ENCODE results near the gene MAN2A2. TPM values are rescaled to one million over a fixed set of nuclear protein-coding genes. Genes with fewer than 3 reads are reported as not detected.

Gene MAN2A2
- total RNA-seq, 3 donors from 2014 or later, result 38.2 to 58.0 (median 56.9) TPM

GRCh38 chr15:90889736-90890456 lies 13.2 kb upstream of the MAN2A2 start:
- peaks cover 4 to 6% of the 10 kb centered on the region in 2 donors for H3K4me1 ChIP-seq

GRCh38 chr15:90890839-90891238 lies 12.3 kb upstream of the MAN2A2 start:
- TF ChIP-seq POLR2A (IDR thresholded peaks at IDR 0.05), result no peak
- no peak for TF ChIP-seq CTCF (IDR thresholded peaks at IDR 0.05)
- no peak for TF ChIP-seq POLR2AphosphoS5 (IDR thresholded peaks at IDR 0.05)
- DNase-seq (ENCODE audit: low spot score in 2 of 2), result no peak
- Histone ChIP-seq H3K9me3 (no peaks in the 10 kb centered on the region), H3K4me1 (no peaks in the 10 kb centered on the region), H3K4me3 (no peak overlapping the region), H3K27ac (no peak overlapping the region), H3K36me3 (no peaks in the 10 kb centered on the region), H3K27me3 (no peaks in the 10 kb centered on the region)
- intact Hi-C loops (cut with DNase I; ENCODE audit: low total_unique reads), result no loop called here

More at GRCh38 chr15:90889736-90890456, 13.2 kb upstream of the MAN2A2 start:
- H3K27me3 ChIP-seq, result no peaks in the 10 kb centered on the region
- no peak for DNase-seq (ENCODE audit: low spot score in 2 of 2)
- intact Hi-C loops (cut with DNase I; ENCODE audit: low total_unique reads), result loop anchor here (2.0 to 5.0 kb wide), 2 partner anchors 243 to 463 kb away; no protein-coding TSS in a partner anchor
- no peaks in the 10 kb centered on the region for H3K9me3 ChIP-seq
- H3K4me3 ChIP-seq, result no peak overlapping the region
- TF ChIP-seq CTCF (IDR thresholded peaks at IDR 0.05) (no peak), POLR2A (IDR thresholded peaks at IDR 0.05) (no peak), POLR2AphosphoS5 (IDR thresholded peaks at IDR 0.05) (no peak)
- H3K27ac ChIP-seq, result no peak overlapping the region
- no peaks in the 10 kb centered on the region for H3K36me3 ChIP-seq

- no peak for DNase-seq (ENCODE audit: low spot score in 2 of 2)
- H3K36me3 ChIP-seq, result no peaks in the 10 kb centered on the region
- no peaks in the 10 kb centered on the region for H3K9me3 ChIP-seq
- no peak overlapping the region for H3K27ac ChIP-seq
- intact Hi-C loops (cut with DNase I; ENCODE audit: low total_unique reads), result no loop called here
- H3K27me3 ChIP-seq, result no peaks in the 10 kb centered on the region
- no peaks in the 10 kb centered on the region for H3K4me1 ChIP-seq
- TF ChIP-seq CTCF (IDR thresholded peaks at IDR 0.05) (no peak), POLR2AphosphoS5 (IDR thresholded peaks at IDR 0.05) (no peak), POLR2A (IDR thresholded peaks at IDR 0.05) (no peak)
- H3K4me3 ChIP-seq, result no peak overlapping the region
Observed at GRCh38 chr15:90891346-90891949, 11.7 kb upstream of the MAN2A2 start.

- intact Hi-C loops (cut with DNase I; ENCODE audit: low total_unique reads), result no loop called here
- Histone ChIP-seq H3K4me1 (no peaks in the 10 kb centered on the region), H3K27me3 (no peaks in the 10 kb centered on the region), H3K27ac (no peak overlapping the region), H3K9me3 (no peaks in the 10 kb centered on the region), H3K4me3 (no peak overlapping the region), H3K36me3 (no peaks in the 10 kb centered on the region)
- TF ChIP-seq POLR2AphosphoS5 (IDR thresholded peaks at IDR 0.05) (no peak), POLR2A (IDR thresholded peaks at IDR 0.05) (no peak), CTCF (IDR thresholded peaks at IDR 0.05) (no peak)
- DNase-seq (ENCODE audit: low spot score in 2 of 2), result no peak
Observed at GRCh38 chr15:90892023-90892422, 11.1 kb upstream of the MAN2A2 start.

GRCh38 chr15:90892498-90893174 lies 10.5 kb upstream of the MAN2A2 start:
- Histone ChIP-seq H3K9me3 (no peaks in the 10 kb centered on the region), H3K4me1 (no peaks in the 10 kb centered on the region), H3K36me3 (no peaks in the 10 kb centered on the region), H3K27me3 (no peaks in the 10 kb centered on the region), H3K27ac (no peak overlapping the region), H3K4me3 (no peak overlapping the region)
- DNase-seq (ENCODE audit: low spot score in 2 of 2), result no peak
- TF ChIP-seq POLR2AphosphoS5 (IDR thresholded peaks at IDR 0.05) (no peak), CTCF (IDR thresholded peaks at IDR 0.05) (no peak), POLR2A (IDR thresholded peaks at IDR 0.05) (no peak)
- intact Hi-C loops (cut with DNase I; ENCODE audit: low total_unique reads), result no loop called here
